ENCODE results near the gene CREB3L2.

CREB3L2 gene

GRCh38 chr7:137948845-137949330 is 53.0 kb downstream of the CREB3L2 start:
- no peak for DNase-seq (ENCODE audit: low read depth)
- TF ChIP-seq CTCF (conservative IDR thresholded peaks at IDR 0.05; ENCODE audit: low read length): no peak
- no peak overlapping the region for H3K4me3 ChIP-seq (ENCODE audit: low read length)

- DNase-seq (ENCODE audit: low read depth): no peak
- no peak overlapping the region for H3K4me3 ChIP-seq (ENCODE audit: low read length)
- no peak for TF ChIP-seq CTCF (conservative IDR thresholded peaks at IDR 0.05; ENCODE audit: low read length)
Observed at GRCh38 chr7:137948083-137948844, 53.6 kb downstream of the CREB3L2 start.

GRCh38 chr7:137947046-137947445 is 54.8 kb downstream of the CREB3L2 start:
- H3K4me3 ChIP-seq (ENCODE audit: low read length): no peak overlapping the region
- DNase-seq (ENCODE audit: low read depth): no peak
- no peak for TF ChIP-seq CTCF (conservative IDR thresholded peaks at IDR 0.05; ENCODE audit: low read length)

- no peak for DNase-seq (ENCODE audit: low read depth)
- no peak for TF ChIP-seq CTCF (conservative IDR thresholded peaks at IDR 0.05; ENCODE audit: low read length)
- H3K4me3 ChIP-seq (ENCODE audit: low read length): no peak overlapping the region
Observed at GRCh38 chr7:137946011-137946410, 55.9 kb downstream of the CREB3L2 start.

- no peak for TF ChIP-seq CTCF (conservative IDR thresholded peaks at IDR 0.05; ENCODE audit: low read length)
- H3K4me3 ChIP-seq (ENCODE audit: low read length): no peak overlapping the region
- peak; percentile 63 for DNase-seq (ENCODE audit: low read depth)
Observed at GRCh38 chr7:137944168-137944567, 57.7 kb downstream of the CREB3L2 start.

- H3K4me3 ChIP-seq (ENCODE audit: low read length): no peak overlapping the region
- DNase-seq (ENCODE audit: low read depth): peak; percentile 54
- no peak for TF ChIP-seq CTCF (conservative IDR thresholded peaks at IDR 0.05; ENCODE audit: low read length)
Observed at GRCh38 chr7:137943132-137943551, 58.7 kb downstream of the CREB3L2 start.

- H3K4me3 ChIP-seq (ENCODE audit: low read length): no peak overlapping the region
- no peak for TF ChIP-seq CTCF (conservative IDR thresholded peaks at IDR 0.05; ENCODE audit: low read length)
- DNase-seq (ENCODE audit: low read depth): no peak
Observed at GRCh38 chr7:137942484-137943115, 59.3 kb downstream of the CREB3L2 start.
